ENCODE results near the gene ATXN10.

Gene ATXN10

DNA sequence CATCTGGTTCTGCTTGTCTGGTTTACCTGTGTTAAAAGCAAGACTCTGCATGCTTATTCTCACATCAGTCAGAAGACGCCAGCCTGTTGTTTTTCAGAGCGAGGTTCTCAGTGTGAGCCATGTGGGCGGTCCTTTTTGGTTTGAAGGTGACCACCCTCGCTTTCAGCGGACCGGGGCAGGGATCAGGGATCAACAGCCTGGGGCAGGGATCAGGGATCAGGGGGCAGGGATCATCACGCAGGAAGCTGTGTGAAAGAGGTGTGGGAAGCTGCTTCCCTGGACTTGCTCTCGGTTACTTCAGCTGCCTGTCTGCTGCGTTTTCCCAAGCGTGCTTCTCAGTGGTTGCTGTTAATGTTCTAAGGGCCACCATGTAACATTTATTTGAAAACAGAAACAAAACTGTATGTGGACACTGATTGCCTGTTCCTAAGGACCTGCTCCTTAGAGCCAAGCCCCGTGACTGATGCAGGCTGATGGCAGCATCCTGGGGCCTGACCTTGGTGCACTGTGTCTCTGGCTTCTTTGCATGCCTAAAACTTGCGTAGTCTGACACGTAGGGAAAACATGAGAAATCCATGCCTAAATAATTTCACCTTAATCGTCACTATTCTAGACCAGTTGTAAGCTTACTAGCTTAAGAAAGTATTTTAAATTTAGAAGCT lies 146.9 kb downstream of the ATXN10 start:
- H3K4me1 ChIP-seq (ENCODE audit: insufficient read depth, poor library complexity, severe bottlenecking): no peaks in the 10 kb centered on the region
- H3K27me3 ChIP-seq (ENCODE audit: insufficient read depth, poor library complexity, severe bottlenecking): no peaks in the 10 kb centered on the region
- H3K27ac ChIP-seq (ENCODE audit: poor library complexity, severe bottlenecking): no peak overlapping the region
- TF ChIP-seq, protein P1, sequence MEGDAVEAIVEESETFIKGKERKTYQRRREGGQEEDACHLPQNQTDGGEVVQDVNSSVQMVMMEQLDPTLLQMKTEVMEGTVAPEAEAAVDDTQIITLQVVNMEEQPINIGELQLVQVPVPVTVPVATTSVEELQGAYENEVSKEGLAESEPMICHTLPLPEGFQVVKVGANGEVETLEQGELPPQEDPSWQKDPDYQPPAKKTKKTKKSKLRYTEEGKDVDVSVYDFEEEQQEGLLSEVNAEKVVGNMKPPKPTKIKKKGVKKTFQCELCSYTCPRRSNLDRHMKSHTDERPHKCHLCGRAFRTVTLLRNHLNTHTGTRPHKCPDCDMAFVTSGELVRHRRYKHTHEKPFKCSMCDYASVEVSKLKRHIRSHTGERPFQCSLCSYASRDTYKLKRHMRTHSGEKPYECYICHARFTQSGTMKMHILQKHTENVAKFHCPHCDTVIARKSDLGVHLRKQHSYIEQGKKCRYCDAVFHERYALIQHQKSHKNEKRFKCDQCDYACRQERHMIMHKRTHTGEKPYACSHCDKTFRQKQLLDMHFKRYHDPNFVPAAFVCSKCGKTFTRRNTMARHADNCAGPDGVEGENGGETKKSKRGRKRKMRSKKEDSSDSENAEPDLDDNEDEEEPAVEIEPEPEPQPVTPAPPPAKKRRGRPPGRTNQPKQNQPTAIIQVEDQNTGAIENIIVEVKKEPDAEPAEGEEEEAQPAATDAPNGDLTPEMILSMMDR (IDR thresholded peaks at IDR 0.05; ENCODE audit: poor library complexity, severe bottlenecking): no peak
- DNase-seq (ENCODE audit: low spot score) (no peak), ATAC-seq (ENCODE audit: low read depth) (no peak)
- peaks cover 24% of the 10 kb centered on the region for H3K36me3 ChIP-seq (ENCODE audit: low read depth)
- no peak overlapping the region for H3K4me3 ChIP-seq (ENCODE audit: severe bottlenecking)
- H3K9me3 ChIP-seq (ENCODE audit: severe bottlenecking): no peaks in the 10 kb centered on the region

DNA sequence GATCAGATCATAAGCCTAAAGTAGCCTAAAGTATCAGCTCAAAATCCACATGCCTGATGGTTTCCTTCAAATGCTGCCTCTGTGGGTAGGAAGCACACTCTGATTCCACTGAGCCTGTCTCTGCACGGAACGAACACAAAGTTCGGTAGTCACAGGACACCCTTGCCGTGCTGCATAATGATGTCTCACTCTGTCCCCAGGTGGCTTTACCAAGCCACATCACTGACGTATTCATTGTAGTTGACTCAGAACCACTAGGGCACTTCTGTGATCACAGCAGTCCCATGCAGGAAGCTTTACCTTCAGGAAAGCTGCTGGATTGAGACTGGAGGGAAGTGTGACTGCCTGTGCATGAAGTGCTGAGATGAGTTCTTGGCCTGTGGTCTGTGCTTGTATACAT lies 147.7 kb downstream of the ATXN10 start:
- Histone ChIP-seq H3K4me3 (ENCODE audit: severe bottlenecking) (no peak overlapping the region), H3K27me3 (ENCODE audit: insufficient read depth, poor library complexity, severe bottlenecking) (no peaks in the 10 kb centered on the region), H3K27ac (ENCODE audit: poor library complexity, severe bottlenecking) (no peak overlapping the region), H3K4me1 (ENCODE audit: insufficient read depth, poor library complexity, severe bottlenecking) (no peaks in the 10 kb centered on the region), H3K9me3 (ENCODE audit: severe bottlenecking) (no peaks in the 10 kb centered on the region), H3K36me3 (ENCODE audit: low read depth) (peaks cover 19% of the 10 kb centered on the region)
- DNase-seq (ENCODE audit: low spot score): no peak
- ATAC-seq (ENCODE audit: low read depth): no peak
- TF ChIP-seq, protein P1 (IDR thresholded peaks at IDR 0.05; ENCODE audit: poor library complexity, severe bottlenecking): no peak

DNA sequence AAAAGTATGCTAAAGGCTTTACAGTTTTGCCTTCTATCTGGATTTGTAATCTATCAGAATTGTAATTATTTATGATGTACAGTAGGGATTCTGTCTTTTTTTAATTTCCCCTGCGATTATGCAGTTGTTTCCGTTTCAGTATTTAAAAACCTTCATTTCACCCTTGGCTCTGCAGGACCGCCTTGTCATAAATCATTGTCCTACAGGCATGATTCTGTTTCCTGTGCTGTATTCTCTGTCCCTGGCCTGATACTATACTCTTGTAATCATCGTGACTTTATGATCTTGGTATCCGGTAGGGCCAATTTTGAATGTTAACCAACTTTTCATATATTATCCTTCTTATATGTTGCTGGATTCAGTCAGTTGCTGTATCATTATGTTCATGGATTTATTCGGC lies 151.7 kb downstream of the ATXN10 start:
- peaks cover 9% of the 10 kb centered on the region; the same call in 1 of the 2 replicates for H3K36me3 ChIP-seq (ENCODE audit: low read depth)
- TF ChIP-seq, protein P1 (IDR thresholded peaks at IDR 0.05; ENCODE audit: poor library complexity, severe bottlenecking): no peak

DNA sequence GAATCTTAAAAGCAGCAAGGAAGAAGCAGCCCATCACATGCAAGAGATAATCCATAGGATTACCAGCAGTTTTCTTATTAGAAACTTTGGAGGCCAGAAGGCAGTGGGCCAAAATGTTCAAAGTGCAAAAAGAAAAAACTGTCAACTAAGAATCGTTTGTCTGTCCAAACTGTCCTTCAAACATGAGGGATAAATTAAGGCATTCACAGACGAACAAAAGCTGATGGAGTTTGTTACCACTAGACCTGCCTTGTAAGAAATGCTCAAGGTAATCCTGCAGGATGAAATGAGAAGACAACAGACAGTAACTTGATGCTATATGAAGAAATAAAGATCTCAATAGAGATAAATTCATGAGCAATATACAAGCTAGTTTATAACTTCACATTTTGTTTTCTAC lies 154.9 kb downstream of the ATXN10 start:
- TF ChIP-seq, protein P1 (IDR thresholded peaks at IDR 0.05; ENCODE audit: poor library complexity, severe bottlenecking): no peak
- DNase-seq (ENCODE audit: low spot score) (no peak), ATAC-seq (ENCODE audit: low read depth) (no peak)
- Histone ChIP-seq H3K27me3 (ENCODE audit: insufficient read depth, poor library complexity, severe bottlenecking) (no peaks in the 10 kb centered on the region), H3K4me3 (ENCODE audit: severe bottlenecking) (no peak overlapping the region), H3K36me3 (ENCODE audit: low read depth) (peaks cover 8% of the 10 kb centered on the region; the same call in 1 of the 2 replicates), H3K27ac (ENCODE audit: poor library complexity, severe bottlenecking) (no peak overlapping the region), H3K4me1 (ENCODE audit: insufficient read depth, poor library complexity, severe bottlenecking) (peaks cover 15% of the 10 kb centered on the region), H3K9me3 (ENCODE audit: severe bottlenecking) (no peaks in the 10 kb centered on the region)

More for the DNA sequence above, 151.7 kb downstream of the ATXN10 start:
- Histone ChIP-seq H3K27ac (ENCODE audit: poor library complexity, severe bottlenecking) (no peak overlapping the region), H3K4me1 (ENCODE audit: insufficient read depth, poor library complexity, severe bottlenecking) (no peaks in the 10 kb centered on the region), H3K4me3 (ENCODE audit: severe bottlenecking) (no peak overlapping the region), H3K27me3 (ENCODE audit: insufficient read depth, poor library complexity, severe bottlenecking) (no peaks in the 10 kb centered on the region), H3K9me3 (ENCODE audit: severe bottlenecking) (no peaks in the 10 kb centered on the region)
- no peak for DNase-seq (ENCODE audit: low spot score)
- no peak for ATAC-seq (ENCODE audit: low read depth)

DNA sequence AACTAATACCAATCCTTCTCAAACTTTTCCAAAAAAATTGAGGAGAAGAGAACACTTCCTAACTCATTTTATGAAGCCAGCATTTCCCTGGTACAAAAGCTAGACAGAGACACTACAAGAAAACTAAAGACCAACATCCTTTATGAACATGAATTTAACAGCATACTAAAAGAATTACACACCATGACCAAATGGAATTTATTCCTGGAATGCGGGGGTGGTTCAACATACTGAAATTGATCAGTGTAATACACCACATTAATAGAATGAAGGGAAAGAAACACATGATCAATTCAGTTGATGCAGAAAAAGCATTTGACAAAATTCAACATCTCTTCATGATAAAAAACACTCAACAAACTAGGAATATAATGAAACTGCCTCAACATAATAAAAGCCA lies 157.2 kb downstream of the ATXN10 start:
- no peak overlapping the region for H3K27ac ChIP-seq (ENCODE audit: poor library complexity, severe bottlenecking)
- H3K4me3 ChIP-seq (ENCODE audit: severe bottlenecking): no peak overlapping the region
- peaks cover 8% of the 10 kb centered on the region; the same call in 1 of the 2 replicates for H3K36me3 ChIP-seq (ENCODE audit: low read depth)
- H3K27me3 ChIP-seq (ENCODE audit: insufficient read depth, poor library complexity, severe bottlenecking): no peaks in the 10 kb centered on the region
- DNase-seq (ENCODE audit: low spot score): no peak
- TF ChIP-seq, protein P1 (IDR thresholded peaks at IDR 0.05; ENCODE audit: poor library complexity, severe bottlenecking): no peak
- peaks cover 31% of the 10 kb centered on the region for H3K4me1 ChIP-seq (ENCODE audit: insufficient read depth, poor library complexity, severe bottlenecking)
- ATAC-seq (ENCODE audit: low read depth): no peak
- H3K9me3 ChIP-seq (ENCODE audit: severe bottlenecking): no peaks in the 10 kb centered on the region

All from RWPE2 (cell line).